NCI-H2029 (cell line): ENCODE data around the gene GRK2.
"Not testable (repeated sequence)": the region's sequence is repeated elsewhere in the genome, so short reads cannot be mapped to it uniquely, and the experiment has no call there.

Experiments used
- DNase-seq: peaks from one replicate; lab custom pipeline; 2025; lab: John Stamatoyannopoulos, UW

GRK2 gene

DNA sequence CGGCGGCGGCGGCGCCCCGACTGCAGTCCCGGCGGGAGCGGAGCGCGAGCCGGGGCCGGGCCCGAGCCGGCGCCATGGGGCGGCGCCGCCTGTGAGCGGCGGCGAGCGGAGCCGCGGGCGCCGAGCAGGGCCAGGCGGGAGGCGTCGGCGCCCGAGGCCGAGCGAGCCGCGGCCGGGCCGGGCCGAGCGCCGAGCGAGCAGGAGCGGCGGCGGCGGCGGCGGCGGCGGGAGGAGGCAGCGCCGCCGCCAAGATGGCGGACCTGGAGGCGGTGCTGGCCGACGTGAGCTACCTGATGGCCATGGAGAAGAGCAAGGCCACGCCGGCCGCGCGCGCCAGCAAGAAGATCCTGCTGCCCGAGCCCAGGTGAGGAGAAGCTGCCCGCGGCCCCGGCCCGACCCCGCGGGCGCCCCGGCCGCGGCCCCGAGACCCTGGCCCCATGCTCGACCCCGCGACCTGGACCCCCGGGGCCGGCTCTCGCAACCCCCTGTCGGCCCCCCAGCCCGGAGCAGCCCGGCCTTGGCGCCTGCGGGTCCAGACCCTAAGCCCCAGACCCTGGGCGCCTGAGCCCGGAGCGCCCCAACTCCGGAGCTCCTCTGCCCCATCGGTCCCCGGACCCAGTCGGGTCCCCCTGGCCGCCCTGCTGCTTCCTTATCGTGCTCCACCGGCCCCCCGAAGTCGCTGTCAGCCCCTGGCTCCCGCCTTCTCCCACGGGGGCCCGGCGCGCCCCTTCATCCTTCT, at the start of gene GRK2:
TSS of gene GRK2 (plus strand) at position 25 of the 739 bp plus-strand sequence. CDS start at position 252, 227 bp downstream.
- DNase-seq, result peak; percentile 28

- DNase-seq, result no peak
Observed at GRCh38 chr11:67227726-67228125, 38.5 kb upstream of the GRK2 start.

- DNase-seq, result no peak
Observed at GRCh38 chr11:67230406-67230805, 35.9 kb upstream of the GRK2 start.

DNA sequence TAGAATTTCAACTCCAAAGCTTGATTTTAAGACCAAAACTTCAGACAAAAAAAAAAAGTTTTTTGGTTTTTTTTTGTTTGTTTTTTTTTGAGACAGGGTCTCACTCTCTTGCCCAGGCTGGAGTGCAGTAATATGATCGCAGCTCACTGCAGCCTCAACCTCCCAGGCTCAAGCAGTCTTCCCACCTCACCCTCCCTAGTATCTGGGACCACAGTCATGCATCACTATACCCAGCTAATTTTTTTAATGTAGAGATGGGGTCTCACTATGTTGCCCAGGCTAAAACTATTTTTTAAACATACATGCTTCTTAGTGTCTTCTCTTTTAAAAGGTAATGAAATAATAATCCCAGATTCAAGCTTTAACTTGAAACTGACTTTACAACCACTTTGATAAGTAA, 35.4 kb upstream of the GRK2 start:
- no peak for DNase-seq

- DNase-seq, result no peak
Observed at GRCh38 chr11:67233584-67234190, 32.6 kb upstream of the GRK2 start.

DNA sequence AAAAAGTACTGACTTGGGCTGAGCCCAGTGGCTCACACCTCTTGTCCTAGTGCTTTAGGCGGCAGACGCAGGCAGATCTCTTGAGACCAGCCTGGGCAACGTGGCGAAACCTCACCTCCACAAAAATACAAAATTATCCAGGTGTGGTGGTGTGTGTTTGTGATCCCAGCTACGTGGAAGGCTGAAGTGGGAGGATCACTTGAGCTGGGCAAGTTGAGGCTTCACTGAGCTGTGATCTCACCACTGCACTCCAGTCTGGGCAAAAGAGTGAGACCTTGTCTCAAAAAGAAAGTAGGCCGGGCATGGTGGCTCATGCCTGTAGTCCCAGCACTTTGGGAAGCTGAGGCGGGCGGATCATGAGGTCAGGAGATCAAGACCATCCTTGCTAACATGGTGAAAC, 31.7 kb upstream of the GRK2 start:
- DNase-seq, result not testable (repeated sequence)

GRCh38 chr11:67237574-67237973, 28.7 kb upstream of the GRK2 start:
- DNase-seq, result no peak

GRCh38 chr11:67238894-67239782, 27.1 kb upstream of the GRK2 start:
- DNase-seq, result no peak

GRCh38 chr11:67239783-67240575, 26.3 kb upstream of the GRK2 start:
- DNase-seq, result peak; percentile 99

GRCh38 chr11:67240576-67241389, 25.5 kb upstream of the GRK2 start:
- peak; percentile 64 for DNase-seq

- no peak for DNase-seq
Observed at GRCh38 chr11:67242548-67242947, 23.7 kb upstream of the GRK2 start.

- DNase-seq, result no peak
Observed at GRCh38 chr11:67243051-67243450, 23.2 kb upstream of the GRK2 start.

- no peak for DNase-seq
Observed at GRCh38 chr11:67245046-67245445, 21.2 kb upstream of the GRK2 start.

GRCh38 chr11:67247946-67248550, 18.2 kb upstream of the GRK2 start:
- no peak for DNase-seq

DNA sequence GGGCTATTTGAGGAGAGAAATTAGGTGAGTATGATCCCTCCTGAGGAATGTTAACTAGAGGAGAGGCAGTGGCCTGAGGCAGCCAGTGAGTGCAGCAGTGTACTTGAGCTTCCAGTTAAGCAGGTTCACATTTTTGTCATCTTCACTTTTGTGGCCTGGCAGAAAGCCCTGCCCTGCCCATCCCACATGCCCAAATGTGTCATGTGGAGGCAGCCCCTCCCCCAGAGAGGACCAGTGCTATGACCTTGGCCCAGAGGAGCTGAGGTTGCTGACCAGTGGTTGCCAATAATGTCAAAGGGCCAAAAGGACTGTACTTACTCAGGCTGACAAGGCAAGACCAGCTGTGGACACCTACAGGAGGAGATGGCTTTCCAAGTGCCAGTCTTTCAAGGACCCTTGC, 17.6 kb upstream of the GRK2 start:
- DNase-seq, result no peak

- no peak for DNase-seq
Observed at GRCh38 chr11:67250059-67251043, 15.9 kb upstream of the GRK2 start.

GRCh38 chr11:67251841-67252240, 14.4 kb upstream of the GRK2 start:
- DNase-seq, result no peak

- no peak for DNase-seq
Observed at GRCh38 chr11:67252831-67253239, 13.4 kb upstream of the GRK2 start.

GRCh38 chr11:67253872-67254624, 12.2 kb upstream of the GRK2 start:
- no peak for DNase-seq
